GM10266 (cell line): ENCODE results near the gene NMRAL1.

Experiments
- DNase-seq: peaks from one replicate; pipeline ENCODE4 v3.0.0; 2012; ENCODE audit errors: extremely low spot score
- TF ChIP-seq, protein P1 (sequence below): IDR thresholded peaks from 2 replicates; pipeline ENCODE4 v1.5.1; 2012; ENCODE audit warnings: mild to moderate bottlenecking, low read depth; ENCODE audit not compliant: control insufficient read depth, insufficient read depth; ENCODE audit errors: missing control alignments

The NMRAL1 gene

DNA sequence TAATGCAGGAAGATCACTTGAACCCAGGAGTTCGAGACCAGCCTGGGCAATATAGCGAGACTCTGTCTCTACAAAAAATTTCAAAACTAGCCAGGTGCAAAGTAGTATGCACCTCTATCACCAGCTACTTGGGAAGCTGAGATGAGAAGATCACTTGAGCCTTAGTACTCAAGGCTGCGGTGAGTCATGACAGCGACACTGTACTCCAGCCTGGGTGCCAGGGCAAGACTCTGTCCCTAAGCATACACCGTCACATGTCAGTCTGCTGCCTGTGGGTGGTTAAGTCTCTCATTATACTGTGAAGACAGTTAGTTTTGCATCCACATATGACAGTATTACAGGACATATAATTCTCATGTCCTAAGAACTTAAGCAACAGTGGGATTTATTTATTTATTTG lies 21.8 kb downstream of the NMRAL1 start:
- TF ChIP-seq, protein P1, sequence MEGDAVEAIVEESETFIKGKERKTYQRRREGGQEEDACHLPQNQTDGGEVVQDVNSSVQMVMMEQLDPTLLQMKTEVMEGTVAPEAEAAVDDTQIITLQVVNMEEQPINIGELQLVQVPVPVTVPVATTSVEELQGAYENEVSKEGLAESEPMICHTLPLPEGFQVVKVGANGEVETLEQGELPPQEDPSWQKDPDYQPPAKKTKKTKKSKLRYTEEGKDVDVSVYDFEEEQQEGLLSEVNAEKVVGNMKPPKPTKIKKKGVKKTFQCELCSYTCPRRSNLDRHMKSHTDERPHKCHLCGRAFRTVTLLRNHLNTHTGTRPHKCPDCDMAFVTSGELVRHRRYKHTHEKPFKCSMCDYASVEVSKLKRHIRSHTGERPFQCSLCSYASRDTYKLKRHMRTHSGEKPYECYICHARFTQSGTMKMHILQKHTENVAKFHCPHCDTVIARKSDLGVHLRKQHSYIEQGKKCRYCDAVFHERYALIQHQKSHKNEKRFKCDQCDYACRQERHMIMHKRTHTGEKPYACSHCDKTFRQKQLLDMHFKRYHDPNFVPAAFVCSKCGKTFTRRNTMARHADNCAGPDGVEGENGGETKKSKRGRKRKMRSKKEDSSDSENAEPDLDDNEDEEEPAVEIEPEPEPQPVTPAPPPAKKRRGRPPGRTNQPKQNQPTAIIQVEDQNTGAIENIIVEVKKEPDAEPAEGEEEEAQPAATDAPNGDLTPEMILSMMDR, result no peak
- no peak for DNase-seq

DNA sequence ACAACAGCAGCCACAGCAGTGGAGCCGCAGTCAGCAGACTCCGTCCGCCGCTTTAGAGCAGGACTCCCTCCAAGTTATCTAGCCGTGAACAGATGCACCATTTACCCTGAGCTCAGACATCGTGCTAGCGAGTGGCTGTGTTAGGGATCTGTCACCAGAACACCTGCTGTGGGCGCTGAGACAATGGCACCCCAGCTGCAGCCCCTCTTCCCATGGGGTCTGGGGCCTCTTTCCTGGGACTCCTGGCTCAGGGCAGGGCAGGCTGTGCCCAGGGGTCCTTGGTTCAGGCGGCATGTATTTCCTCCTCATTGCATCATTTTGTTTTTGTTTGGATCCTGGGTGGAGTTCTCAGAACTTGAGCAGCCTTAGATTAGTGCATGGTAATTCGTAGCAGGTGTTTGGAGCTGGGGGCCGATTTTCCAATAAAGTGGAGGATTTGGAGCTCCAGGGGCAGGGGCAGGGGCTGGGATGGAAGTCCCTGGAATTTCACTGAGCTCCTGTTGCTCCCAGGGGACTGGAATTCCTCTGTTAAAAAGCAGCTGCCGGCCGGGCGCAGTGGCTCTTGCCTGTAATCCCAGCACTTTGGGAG lies 23.4 kb downstream of the NMRAL1 start:
- TF ChIP-seq, protein P1, result no peak
- no peak for DNase-seq

DNA sequence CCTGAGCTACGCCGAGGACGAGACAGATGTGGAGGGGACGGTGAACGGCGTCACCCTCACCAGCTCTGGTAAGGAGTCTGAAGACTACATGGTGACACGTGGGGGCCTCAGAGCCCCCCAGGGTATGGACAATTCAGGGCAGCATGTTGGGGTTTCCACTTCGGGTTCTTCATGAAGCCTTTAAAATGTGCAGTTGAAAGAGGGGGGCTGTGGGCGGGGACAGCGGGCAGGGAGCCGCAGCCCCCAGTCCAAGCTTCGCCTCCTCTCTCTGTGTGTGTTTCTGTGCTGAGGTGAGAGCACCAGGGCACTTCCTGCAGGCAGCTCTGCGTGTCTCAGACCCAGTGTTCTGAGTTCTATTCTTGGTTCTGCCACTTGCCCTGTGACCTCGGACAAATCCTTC lies 24.0 kb downstream of the NMRAL1 start:
- no peak for DNase-seq
- TF ChIP-seq, protein P1, result no peak

DNA sequence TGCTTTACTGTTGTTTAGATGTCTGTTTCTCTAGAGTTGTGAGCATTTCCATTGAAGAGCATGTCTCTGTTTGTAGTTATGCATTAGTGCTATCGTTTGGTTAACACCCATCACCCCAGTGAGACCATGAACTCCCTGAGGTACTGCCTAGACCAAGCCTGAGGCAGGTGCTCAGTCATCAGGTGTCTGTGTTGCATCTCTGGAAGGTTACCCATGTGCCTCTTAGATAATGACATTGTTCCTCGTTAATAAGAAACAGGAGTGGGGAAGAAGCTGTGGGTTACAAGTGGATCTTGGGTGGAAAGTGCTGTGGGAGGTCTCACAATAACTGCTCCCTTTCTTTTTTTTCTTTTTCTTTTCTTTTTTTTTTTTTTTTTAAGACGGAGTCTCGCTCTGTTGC lies 30.4 kb downstream of the NMRAL1 start:
- TF ChIP-seq, protein P1, result no peak
- DNase-seq, result no peak

DNA sequence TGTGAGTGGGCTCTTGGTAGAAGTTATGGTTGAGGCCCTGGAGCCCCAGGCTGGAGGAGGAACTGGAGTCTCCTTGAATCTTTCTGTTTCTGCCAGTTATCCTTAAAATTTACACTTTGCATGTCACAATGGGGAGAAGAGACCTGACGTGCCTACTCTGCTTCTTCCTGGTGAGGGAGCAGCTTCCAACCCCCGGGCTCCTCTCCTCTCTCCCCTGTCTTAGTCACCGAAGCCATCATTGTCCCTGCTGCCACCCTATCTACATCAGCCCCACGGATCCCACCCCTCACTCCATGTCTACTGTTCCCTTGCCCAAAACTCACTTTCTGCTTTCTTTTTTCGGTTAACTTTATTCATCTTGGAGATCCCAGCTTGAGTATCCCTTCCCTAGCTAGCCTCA lies 31.2 kb downstream of the NMRAL1 start:
- DNase-seq, result no peak
- TF ChIP-seq, protein P1, result no peak

DNA sequence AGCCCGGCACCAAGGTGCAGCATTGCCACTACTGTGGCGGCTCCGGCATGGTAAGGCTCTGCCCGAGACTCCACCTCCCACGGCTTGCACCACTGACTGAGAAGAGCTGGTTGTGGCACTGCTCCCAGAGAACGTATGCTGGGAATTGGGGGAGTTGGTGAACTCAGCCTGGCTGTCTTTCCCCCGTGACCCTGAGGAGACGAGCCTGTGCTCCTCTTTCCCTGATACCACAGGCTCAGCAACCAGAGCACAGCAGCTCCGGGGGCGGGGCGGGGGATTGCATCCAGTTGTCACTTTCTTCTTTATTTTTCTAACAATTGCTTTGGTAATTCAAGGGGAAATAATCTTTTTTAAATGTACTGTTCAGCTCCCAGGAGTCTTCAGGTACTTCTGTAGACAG lies 32.1 kb downstream of the NMRAL1 start:
- TF ChIP-seq, protein P1, result no peak

DNA sequence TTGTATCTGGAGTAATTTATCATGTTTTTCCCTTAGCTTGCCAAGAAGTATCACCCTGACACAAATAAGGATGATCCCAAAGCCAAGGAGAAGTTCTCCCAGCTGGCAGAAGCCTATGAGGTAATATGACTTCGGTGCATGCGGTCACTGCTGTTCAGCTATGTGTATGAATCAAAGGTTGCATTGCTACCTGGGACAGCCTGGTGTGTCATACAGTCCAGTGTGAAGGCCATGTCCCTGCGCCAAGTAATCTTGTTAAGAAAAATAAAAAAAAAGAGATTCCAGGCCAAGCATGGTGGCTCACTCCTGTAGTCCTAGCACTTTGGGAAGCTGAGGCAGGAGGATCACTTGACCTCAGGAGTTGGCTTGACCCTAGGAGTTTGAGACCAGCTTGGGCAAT lies 37.1 kb downstream of the NMRAL1 start:
- no peak for DNase-seq
- TF ChIP-seq, protein P1, result no peak

More for the DNA sequence above, 32.1 kb downstream of the NMRAL1 start:
- no peak for DNase-seq
